Esophagus muscularis mucosa (tissue), 4 donors: ENCODE data around the gene CTAG1B. TPM values are rescaled to one million over a fixed set of nuclear protein-coding genes. Genes with fewer than 3 reads are reported as not detected.
"Not testable (repeated sequence)": the region's sequence is repeated elsewhere in the genome, so short reads cannot be mapped to it uniquely, and the experiment has no call there.

Experiments
- DNase-seq: peaks from one replicate; pipeline ENCODE4 v3.0.0-alpha.2; 2017; ENCODE audit errors: extremely low spot score
- H3K27ac ChIP-seq, 4 donors: fragments of 200-600 bp; sonication (generic); replicated peaks in 1 of 4; 1 replicate in 3 of 4; 2 replicates in 1 of 4; pipeline ENCODE4 v1.5.1; 2016 to 2019; ENCODE audit warnings: mild to moderate bottlenecking in 1 of 4
- H3K27me3 ChIP-seq, 4 donors: fragments of 200-600 bp; sonication (generic); one replicate each; pipeline versions ENCODE4 v1.5.1 to v1.6.0; 2016 to 2019
- H3K36me3 ChIP-seq, 4 donors: fragments of 200-600 bp; sonication (generic); one replicate each; pipeline ENCODE4 v1.5.1; 2016 to 2019
- H3K4me1 ChIP-seq, 4 donors: fragments of 200-600 bp; sonication (generic); one replicate each; pipeline ENCODE4 v1.5.1; 2016 to 2019
- H3K4me3 ChIP-seq, 4 donors: fragments of 200-600 bp; sonication (generic); 1 replicate in 2 of 4; 2 replicates in 2 of 4; pipeline ENCODE4 v1.5.1; 2016 to 2019; ENCODE audit warnings: mild to moderate bottlenecking in 4 of 4, moderate library complexity in 1 of 4
- H3K9me3 ChIP-seq, 4 donors: fragments of 200-600 bp; sonication (generic); 1 replicate in 3 of 4; 2 replicates in 1 of 4; pipeline ENCODE4 v1.5.1; 2016 to 2019
- EP300 ChIP-seq: sonication (generic); formaldehyde crosslinking; IDR thresholded peaks from one replicate; pipeline ENCODE4 v1.6.1; 2017; ENCODE audit warnings: antibody characterized with exemption
- POLR2A ChIP-seq: fragments of 450-650 bp; IDR thresholded peaks from one replicate; pipeline ENCODE4 v1.6.1; 2017; ENCODE audit warnings: antibody characterized with exemption, moderate library complexity, mild to moderate bottlenecking, low read depth
- POLR2AphosphoS5 ChIP-seq, 2 donors: sonication (generic); formaldehyde crosslinking; IDR thresholded peaks; one replicate each; pipeline ENCODE4 v1.6.1; 2017; ENCODE audit warnings: antibody characterized with exemption in 2 of 2
- WGBS: methylation state at CpG from one replicate; pipeline ENCODE4 v1.1.5; 2018; 5-methylcytosine and 5-hydroxymethylcytosine counted together
- intact Hi-C: fragments of 100-400 bp; cut with DNase I; formaldehyde crosslinking; loops from one replicate; pipeline ENCODE4 v1.15.1; 2023
- total RNA-seq, 4 donors: library from RNA; depleted of rRNA; stranded (reverse); fragments of >200 nt; gene quantifications; one replicate each; pipeline versions ENCODE4 v1.1.0 to v1.2.1, GENCODE V29; 2016
- TF ChIP-seq, protein P1 (sequence below), 3 experiments: fragments of 200-600 bp in 2 of 3; fragments of 450-650 bp in 1 of 3; sonication (generic) in 2 of 3; IDR thresholded peaks; one replicate each; pipeline ENCODE4 v1.5.1; 2017 to 2019; ENCODE audit warnings: antibody characterized with exemption in 3 of 3, mild to moderate bottlenecking in 2 of 3, moderate library complexity in 1 of 3

The CTAG1B gene
- total RNA-seq, 4 donors from 2014 or later: not detected

DNA sequence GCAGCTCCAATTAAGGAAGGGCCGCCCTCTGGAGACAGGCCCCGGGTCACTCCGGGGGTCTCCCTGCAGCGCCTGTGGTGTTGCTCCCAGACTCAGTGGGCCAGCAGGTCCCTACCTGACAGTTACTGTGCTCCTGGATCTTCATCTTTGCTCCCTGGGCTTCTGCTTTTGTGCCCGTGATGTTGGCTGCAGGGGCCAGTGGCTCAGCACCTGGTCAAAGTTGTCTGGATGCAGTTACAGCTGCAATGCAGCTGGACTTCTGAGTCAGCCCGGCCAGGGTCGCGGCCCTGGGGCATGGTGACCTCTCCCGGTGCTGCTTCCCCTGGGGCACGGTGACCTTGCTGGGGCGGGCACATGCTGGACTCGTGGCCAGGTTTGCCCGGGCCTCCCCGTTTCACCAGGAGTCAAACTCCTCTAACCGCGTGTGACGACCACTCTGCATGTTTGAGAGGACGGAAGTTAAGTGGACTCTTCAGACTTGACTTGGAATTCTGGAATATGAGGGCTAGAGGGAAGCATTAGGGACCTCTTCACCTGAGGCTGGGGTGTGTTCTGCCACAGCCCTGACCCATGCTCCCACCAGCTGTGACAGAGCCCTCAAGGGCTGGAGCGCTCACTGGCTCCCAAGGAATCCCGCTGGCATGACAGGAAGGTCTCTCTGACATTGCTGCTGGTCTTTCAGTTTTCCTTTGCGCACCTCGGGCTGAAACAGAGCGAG is 30.6 kb upstream of the CTAG1B start:
- intact Hi-C loops: no loop called here
- TF ChIP-seq EP300: no peak
- TF ChIP-seq, protein P1, sequence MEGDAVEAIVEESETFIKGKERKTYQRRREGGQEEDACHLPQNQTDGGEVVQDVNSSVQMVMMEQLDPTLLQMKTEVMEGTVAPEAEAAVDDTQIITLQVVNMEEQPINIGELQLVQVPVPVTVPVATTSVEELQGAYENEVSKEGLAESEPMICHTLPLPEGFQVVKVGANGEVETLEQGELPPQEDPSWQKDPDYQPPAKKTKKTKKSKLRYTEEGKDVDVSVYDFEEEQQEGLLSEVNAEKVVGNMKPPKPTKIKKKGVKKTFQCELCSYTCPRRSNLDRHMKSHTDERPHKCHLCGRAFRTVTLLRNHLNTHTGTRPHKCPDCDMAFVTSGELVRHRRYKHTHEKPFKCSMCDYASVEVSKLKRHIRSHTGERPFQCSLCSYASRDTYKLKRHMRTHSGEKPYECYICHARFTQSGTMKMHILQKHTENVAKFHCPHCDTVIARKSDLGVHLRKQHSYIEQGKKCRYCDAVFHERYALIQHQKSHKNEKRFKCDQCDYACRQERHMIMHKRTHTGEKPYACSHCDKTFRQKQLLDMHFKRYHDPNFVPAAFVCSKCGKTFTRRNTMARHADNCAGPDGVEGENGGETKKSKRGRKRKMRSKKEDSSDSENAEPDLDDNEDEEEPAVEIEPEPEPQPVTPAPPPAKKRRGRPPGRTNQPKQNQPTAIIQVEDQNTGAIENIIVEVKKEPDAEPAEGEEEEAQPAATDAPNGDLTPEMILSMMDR (IDR thresholded peaks at IDR 0.05): no peak
- TF ChIP-seq POLR2A: no peak

DNA sequence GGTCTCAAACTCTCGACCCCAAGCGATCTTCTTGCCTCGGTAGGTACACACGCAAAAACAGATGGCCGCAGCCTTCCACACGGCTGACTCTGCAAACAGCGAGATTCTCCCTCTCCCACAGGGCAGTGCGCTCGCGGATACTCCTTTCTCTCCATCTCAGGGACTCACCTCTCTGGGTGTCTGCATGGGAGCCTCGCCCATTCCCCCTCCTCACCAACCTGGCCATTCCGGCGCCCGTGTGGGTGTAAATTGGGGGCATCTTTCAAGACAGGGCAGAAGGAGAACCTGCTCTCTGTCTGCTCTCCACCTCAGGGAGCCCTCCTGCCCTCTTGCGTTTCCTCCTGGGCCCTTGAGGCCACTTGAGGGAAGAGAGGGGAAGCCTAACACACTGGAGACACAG is 29.8 kb upstream of the CTAG1B start:
- Histone ChIP-seq H3K4me3 (no peak overlapping the region), H3K9me3 (no peaks in the 10 kb centered on the region), H3K4me1 (no peaks in the 10 kb centered on the region), H3K27ac (no peak overlapping the region), H3K36me3 (no peaks in the 10 kb centered on the region), H3K27me3 (no peaks in the 10 kb centered on the region)
- DNase-seq: no peak
- intact Hi-C loops: no loop called here
- WGBS: 84% methylated on average over 15 of the region's 15 CpGs
- no peak for TF ChIP-seq EP300
- no peak for TF ChIP-seq POLR2A
- no peak for TF ChIP-seq POLR2AphosphoS5 (IDR thresholded peaks at IDR 0.05)
- TF ChIP-seq, protein P1 (IDR thresholded peaks at IDR 0.05): no peak

More for the DNA sequence above, 30.6 kb upstream of the CTAG1B start:
- H3K27me3 ChIP-seq: no peaks in the 10 kb centered on the region
- DNase-seq: no peak
- no peaks in the 10 kb centered on the region for H3K4me1 ChIP-seq
- no peak overlapping the region for H3K27ac ChIP-seq
- H3K4me3 ChIP-seq: no peak overlapping the region
- WGBS: 82% methylated on average over 20 of the region's 23 CpGs
- no peaks in the 10 kb centered on the region for H3K36me3 ChIP-seq
- no peaks in the 10 kb centered on the region for H3K9me3 ChIP-seq

DNA sequence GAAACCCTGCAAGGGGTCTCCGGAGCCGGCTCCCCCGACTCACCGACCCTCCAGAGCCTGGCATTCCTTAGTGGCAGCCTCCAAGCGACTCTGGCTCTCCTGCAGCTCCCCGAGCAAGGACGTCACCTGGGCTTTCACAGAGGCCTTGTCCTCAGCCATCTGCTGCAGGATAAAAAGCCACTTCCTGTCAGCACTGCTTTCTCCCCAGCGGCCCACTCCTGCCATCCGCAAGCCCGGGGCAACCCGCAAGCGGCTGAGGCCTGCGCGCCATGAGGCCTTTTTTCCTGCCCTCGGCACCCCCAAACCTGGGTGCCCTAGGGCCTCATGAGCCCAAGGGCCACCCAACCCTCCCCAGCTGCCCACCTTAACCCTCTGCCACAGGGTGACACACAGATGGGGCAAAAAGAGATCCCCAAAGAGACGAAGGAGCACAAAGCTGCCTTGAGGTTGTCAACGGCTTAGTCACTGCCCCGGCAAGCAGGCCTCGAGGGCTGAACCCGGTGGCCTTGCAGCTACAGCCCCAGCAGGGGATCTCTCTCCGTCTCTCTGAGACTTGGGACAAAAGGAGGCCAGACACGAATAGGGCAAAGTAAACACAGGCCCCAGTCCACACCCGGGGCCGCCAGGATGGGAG is 26.8 kb upstream of the CTAG1B start:
- H3K9me3 ChIP-seq, H3K4me3 ChIP-seq, DNase-seq, H3K36me3 ChIP-seq, intact Hi-C loops, H3K4me1 ChIP-seq, H3K27me3 ChIP-seq, H3K27ac ChIP-seq: not testable (repeated sequence)
- WGBS: no CpG with 5 or more reads among the region's 24 CpGs

DNA sequence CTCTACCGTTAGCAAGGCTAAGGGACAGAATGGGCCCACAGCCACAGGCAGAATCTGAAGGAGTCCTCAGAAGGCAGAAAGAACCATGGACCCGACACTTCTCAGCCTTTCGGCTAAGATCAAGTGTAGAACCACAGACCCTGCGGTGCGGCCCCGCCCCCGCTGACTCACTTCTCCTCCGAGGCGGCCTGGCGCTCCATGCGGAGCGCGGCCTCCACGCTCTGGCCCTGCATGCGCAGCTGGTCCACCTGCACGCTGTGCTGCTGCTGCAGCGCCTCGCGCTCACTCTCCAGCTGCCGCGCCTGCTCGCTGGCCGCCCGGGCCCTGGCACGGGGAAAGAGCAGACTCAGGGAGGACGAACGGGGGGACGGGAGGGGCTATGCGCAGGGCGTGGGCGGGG is 24.6 kb upstream of the CTAG1B start:
- H3K27me3 ChIP-seq, H3K9me3 ChIP-seq, H3K36me3 ChIP-seq, H3K4me3 ChIP-seq, DNase-seq, H3K4me1 ChIP-seq, H3K27ac ChIP-seq, intact Hi-C loops: not testable (repeated sequence)
- WGBS: no CpG with 5 or more reads among the region's 31 CpGs

DNA sequence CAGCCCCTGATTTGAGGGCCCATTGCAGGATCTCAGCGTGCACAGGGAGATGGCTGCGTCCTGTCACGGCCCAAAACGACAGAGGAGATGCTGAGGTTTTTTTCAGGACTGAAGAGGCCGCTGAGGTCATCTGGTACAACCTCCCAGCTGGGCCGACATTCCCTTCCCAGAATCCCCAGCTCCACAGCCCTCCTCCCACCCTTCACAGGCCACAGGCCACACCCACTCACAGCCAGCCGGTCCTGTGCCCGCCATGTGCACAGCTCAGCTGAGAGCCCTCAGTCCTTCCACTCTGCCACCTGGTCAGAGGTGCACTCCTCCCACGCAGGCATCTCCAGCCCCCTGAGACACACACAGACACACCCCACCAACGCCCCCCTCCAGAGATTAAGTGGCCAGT is 22.7 kb upstream of the CTAG1B start:
- DNase-seq, H3K27ac ChIP-seq, H3K36me3 ChIP-seq, H3K27me3 ChIP-seq, H3K9me3 ChIP-seq, H3K4me1 ChIP-seq, H3K4me3 ChIP-seq, intact Hi-C loops: not testable (repeated sequence)
- WGBS: no CpG with 5 or more reads among the region's 10 CpGs

DNA sequence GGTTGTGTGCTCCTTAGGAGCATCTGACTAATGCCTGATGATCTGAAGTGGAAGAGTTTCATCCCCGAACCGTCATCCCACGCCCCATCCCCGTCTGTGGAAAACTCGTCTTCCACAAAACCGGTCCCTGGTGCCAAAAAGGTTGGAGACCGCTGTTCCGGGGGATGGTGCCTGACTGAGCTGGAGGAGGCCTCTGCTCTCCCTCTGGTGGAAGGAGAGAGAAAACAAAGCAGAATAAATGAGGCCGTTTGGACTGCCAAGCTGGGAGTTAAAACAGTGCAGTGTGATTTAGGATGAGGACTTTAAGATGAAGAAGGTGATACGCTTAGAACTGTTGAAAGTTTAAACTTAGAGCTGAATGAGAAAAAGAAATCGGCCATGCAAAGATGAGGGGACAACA is 14.6 kb upstream of the CTAG1B start:
- intact Hi-C loops, H3K36me3 ChIP-seq, H3K4me1 ChIP-seq, H3K9me3 ChIP-seq, H3K27me3 ChIP-seq, H3K4me3 ChIP-seq, DNase-seq, H3K27ac ChIP-seq: not testable (repeated sequence)
- WGBS: no CpG with 5 or more reads among the region's 11 CpGs

DNA sequence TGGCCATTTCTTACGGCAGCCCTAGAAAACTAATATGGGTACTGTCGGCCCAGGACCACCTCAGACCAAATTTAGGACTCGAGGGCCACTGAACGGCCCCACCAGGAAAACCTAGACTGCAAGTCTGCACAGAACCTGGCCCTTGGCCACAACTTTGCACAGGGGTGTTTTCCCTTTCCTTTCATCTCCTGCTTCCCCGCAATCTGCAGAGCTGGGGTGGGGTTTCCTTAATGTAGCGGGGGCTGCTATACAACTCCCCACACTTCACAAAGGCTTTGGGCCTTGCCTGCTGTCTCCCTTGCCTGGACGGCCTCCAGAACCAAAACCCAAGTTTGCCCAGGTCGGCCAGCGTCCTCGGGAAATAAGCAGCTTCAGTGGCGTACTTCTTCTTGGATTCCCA is 11.9 kb upstream of the CTAG1B start:
- H3K4me1 ChIP-seq, DNase-seq, H3K9me3 ChIP-seq, H3K27me3 ChIP-seq, intact Hi-C loops, H3K36me3 ChIP-seq, H3K4me3 ChIP-seq, H3K27ac ChIP-seq: not testable (repeated sequence)
- WGBS: no CpG with 5 or more reads among the region's 11 CpGs

DNA sequence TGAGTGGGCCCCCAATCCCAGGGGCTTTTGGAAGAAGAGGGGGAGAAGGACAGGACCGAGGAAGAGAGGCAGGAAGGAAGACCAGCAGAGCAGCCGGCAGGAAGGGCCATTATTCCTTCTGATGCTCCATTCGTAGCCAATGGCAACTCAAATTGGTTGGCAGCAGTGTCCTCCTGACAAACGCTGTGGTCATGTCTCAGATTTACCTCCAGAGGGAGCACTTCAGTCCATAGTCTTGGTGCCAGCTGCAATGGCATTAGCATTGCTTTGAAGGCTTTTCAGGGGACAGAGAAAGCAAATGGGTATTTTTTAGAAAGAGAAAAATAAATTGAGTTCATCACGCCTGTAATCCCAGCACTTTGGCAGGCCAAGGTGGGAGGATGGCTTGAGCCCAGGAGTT is 9.9 kb upstream of the CTAG1B start:
- intact Hi-C loops, H3K27ac ChIP-seq: not testable (repeated sequence)

DNA sequence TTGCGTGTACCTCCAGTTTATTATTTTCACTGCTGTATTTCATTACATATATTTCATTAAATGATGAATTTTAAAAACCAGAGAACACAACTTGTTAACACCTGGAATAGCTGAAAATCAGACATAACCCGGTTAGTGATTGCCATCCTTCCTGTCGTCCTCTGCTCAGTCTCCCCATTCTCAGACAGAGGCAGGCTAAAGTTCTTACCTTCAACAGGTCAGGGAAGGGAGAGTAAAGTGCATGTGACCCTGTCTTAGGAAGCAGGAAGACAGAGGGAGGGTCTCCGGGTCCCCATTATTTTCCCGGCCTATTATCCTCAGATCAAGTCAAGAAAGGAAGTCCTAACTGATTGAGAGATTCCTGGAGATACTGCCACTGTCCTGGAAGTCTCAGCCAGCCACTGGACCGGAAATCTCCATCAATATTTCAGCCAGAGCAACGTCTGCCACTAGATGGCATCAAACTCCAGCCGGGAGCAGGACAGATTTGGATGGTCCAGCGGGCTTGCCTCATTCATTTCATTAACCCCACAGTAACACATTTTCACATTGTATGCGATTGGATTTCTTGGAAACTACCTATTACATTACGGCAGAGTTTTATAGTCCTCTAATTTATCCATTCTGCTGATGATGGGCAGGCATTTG is 1.8 kb upstream of the CTAG1B start:
- H3K9me3 ChIP-seq, H3K36me3 ChIP-seq, intact Hi-C loops, H3K27ac ChIP-seq, H3K27me3 ChIP-seq, H3K4me1 ChIP-seq, H3K4me3 ChIP-seq, DNase-seq: not testable (repeated sequence)
- WGBS: no CpG with 5 or more reads among the region's 11 CpGs

More for the DNA sequence above, 9.9 kb upstream of the CTAG1B start:
- not testable (repeated sequence) for H3K27me3 ChIP-seq, H3K36me3 ChIP-seq, H3K9me3 ChIP-seq, H3K4me3 ChIP-seq, H3K4me1 ChIP-seq, DNase-seq
- WGBS: no CpG with 5 or more reads among the region's 5 CpGs

DNA sequence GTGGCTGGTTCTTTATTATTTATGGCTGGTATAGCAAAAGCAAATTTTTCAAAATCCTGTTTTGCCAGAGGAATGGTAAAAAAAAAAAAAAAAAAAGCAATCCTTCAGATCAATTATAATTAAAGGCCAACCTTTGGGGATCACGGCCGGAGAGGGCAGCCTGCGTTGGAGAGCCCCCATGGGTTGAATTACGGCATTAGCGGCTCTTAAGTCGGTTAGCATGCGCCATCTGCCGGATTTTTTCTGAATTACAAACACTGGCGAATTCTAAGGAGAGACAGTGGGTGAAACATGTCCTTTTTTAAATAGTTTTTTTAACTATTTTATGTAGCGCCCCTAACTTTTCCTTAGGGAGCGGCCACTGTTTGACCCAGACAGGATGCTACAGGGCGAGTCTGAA is 5.5 kb downstream of the CTAG1B start:
- H3K4me1 ChIP-seq, H3K9me3 ChIP-seq, H3K36me3 ChIP-seq, H3K27ac ChIP-seq, H3K4me3 ChIP-seq, DNase-seq, intact Hi-C loops, H3K27me3 ChIP-seq: not testable (repeated sequence)
- WGBS: 32% methylated on average over 8 of the region's 12 CpGs
